ENCODE data around the gene DNAAF8.

- TF ChIP-seq EZH2phosphoT487 (IDR thresholded peaks at IDR 0.05) (no peak), CTCF (IDR thresholded peaks at IDR 0.05) (no peak)
These were observed 596 bp downstream of the DNAAF8 start for GRCh38 chr16:4734730-4735535.

All from neural progenitor cell (in vitro differentiated cells).